Breast epithelium (tissue), 3 donors: ENCODE data around the gene KCTD2.

Source experiments
- CTCF ChIP-seq, 3 donors: fragments of 450-650 bp; IDR thresholded peaks; one replicate each; pipeline ENCODE4 v1.5.1; 2016 to 2017; ENCODE audit warnings: antibody characterized with exemption in 3 of 3, mild to moderate bottlenecking in 3 of 3, moderate library complexity in 3 of 3
- POLR2AphosphoS5 ChIP-seq, 3 donors: sonication (generic); formaldehyde crosslinking; IDR thresholded peaks; one replicate each; pipeline ENCODE4 v1.6.1; 2017; ENCODE audit warnings: antibody characterized with exemption in 3 of 3

- TF ChIP-seq CTCF (IDR thresholded peaks at IDR 0.05) (no peak), POLR2AphosphoS5 (IDR thresholded peaks at IDR 0.05) (no peak)
These were observed 34.9 kb downstream of the KCTD2 start for GRCh38 chr17:75081611-75082540.
